T-helper 2 cell treated with Interferon-gamma antibody and Interleukin-4, amounts not matched to agents 5 μg/mL and 100 μg/mL, for 36 hours (primary cell): ENCODE data around the gene ITLN2.
"Not testable (repeated sequence)": the region's sequence is repeated elsewhere in the genome, so short reads cannot be mapped to it uniquely, and the experiment has no call there.

ENCODE experiments used
- DNase-seq: peaks from one replicate; pipeline ENCODE4 v3.0.0; 2021; ENCODE audit warnings: low spot score
- H3K27ac Mint-ChIP-seq: one replicate; pipeline ENCODE4 v1.8.0; 2021; ENCODE audit warnings: mild to moderate bottlenecking, mixed read lengths
- H3K27me3 Mint-ChIP-seq: one replicate; pipeline ENCODE4 v1.8.0; 2021; ENCODE audit warnings: low read depth, mixed read lengths
- H3K36me3 Mint-ChIP-seq: one replicate; pipeline ENCODE4 v1.8.0; 2021; ENCODE audit warnings: low read depth, mixed read lengths
- H3K4me1 Mint-ChIP-seq: one replicate; pipeline ENCODE4 v1.8.0; 2021; ENCODE audit warnings: low read depth, mixed read lengths
- H3K4me3 Mint-ChIP-seq: one replicate; pipeline ENCODE4 v1.8.0; 2022; ENCODE audit warnings: mild to moderate bottlenecking, moderate library complexity, mixed read lengths
- H3K9me3 Mint-ChIP-seq: one replicate; pipeline ENCODE4 v1.8.0; 2021; ENCODE audit warnings: mixed read lengths

Gene ITLN2

DNA sequence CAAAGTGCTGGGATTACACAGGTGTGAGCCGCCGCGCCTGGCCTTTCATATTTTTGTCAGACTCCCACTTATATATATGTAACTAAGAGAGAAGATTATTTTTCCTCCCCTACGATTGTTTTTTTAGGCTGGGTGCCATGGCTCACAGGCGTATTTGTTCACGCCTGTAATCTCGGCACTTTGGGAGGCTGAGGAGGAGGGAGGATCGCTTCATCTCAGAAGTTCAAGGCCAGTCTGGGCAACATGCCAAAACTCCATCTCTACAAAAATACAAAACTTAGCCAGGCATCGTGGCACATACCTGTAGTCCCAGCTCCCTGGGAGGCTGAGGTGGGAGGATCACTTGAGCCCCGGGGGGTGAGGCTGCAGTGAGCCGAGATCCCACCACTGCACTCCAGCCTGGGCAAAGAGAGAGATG, 23.9 kb upstream of the ITLN2 start:
- H3K4me1 Mint-ChIP-seq = peaks cover 5% of the 10 kb centered on the region
- H3K27ac Mint-ChIP-seq = no peak overlapping the region
- H3K9me3 Mint-ChIP-seq = no peaks in the 10 kb centered on the region
- no peak overlapping the region for H3K4me3 Mint-ChIP-seq
- DNase-seq = no peak
- peaks cover 38% of the 10 kb centered on the region for H3K27me3 Mint-ChIP-seq
- H3K36me3 Mint-ChIP-seq = no peaks in the 10 kb centered on the region

DNA sequence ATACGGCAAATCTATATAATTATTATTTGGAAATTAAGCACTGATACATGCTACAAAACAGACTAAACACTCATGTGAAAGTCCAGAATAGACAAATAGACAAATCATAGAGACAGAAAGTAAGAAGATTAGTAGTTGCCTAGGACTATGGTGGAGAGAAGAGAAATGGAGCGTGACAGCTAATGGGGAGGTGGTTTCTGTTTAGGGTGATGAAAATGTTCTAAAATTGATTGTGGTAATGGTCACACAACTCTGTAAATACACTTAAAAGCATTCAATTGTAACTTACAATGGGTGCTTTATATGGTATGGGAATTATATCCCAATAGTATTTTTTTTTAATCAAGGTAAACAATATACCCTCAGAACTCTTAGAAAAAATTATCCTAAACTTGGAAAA, 20.4 kb upstream of the ITLN2 start:
- Mint-ChIP-seq H3K4me1 (no peaks in the 10 kb centered on the region), H3K27ac (no peak overlapping the region), H3K27me3 (peaks cover 16% of the 10 kb centered on the region), H3K36me3 (no peaks in the 10 kb centered on the region), H3K4me3 (no peak overlapping the region), H3K9me3 (no peaks in the 10 kb centered on the region)
- no peak for DNase-seq

DNA sequence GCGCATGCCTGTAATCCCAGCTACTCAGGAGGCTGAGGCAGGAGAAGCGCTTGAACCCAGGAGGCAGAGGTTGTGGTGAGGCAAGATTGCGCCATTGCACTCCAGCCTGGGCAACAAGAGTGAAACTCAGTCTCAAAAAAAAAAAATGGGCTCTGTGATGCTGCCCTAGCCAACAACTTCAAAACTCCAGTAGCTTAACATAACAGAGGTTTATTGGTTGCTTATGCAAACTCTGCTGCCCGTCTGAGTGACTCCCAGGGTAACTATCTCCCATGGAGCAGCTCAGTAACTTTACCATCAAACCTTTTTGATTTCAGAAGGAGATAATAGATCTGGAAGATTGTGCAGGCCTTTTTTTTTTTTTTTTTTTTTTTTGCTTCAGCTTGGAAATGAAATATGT, 18.9 kb upstream of the ITLN2 start:
- H3K27ac Mint-ChIP-seq = no peak overlapping the region
- no peak for DNase-seq
- H3K4me3 Mint-ChIP-seq = no peak overlapping the region
- peaks cover 9% of the 10 kb centered on the region for H3K27me3 Mint-ChIP-seq
- H3K36me3 Mint-ChIP-seq = no peaks in the 10 kb centered on the region
- no peaks in the 10 kb centered on the region for H3K9me3 Mint-ChIP-seq
- no peaks in the 10 kb centered on the region for H3K4me1 Mint-ChIP-seq

DNA sequence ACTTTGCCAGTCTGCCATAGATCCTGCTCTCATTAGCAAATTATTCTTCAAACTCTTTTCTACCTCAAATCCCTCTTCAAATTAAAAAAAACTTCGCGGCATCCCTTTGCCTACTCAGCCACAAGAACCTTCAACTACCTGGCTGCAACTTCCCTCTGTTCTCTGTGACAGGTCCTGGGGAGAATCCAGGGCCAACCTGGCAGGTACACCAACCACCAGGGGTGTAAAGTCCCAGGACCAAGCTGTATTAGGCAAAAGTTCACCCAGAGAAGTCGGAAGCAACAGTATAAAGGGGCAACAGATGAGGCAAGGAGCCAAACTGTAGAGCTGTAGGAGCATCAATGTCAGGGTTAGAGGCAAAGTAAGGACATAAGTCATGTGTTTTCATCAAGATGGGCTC, 18.3 kb upstream of the ITLN2 start:
- Mint-ChIP-seq H3K27ac (no peak overlapping the region), H3K9me3 (no peaks in the 10 kb centered on the region), H3K36me3 (no peaks in the 10 kb centered on the region), H3K4me1 (no peaks in the 10 kb centered on the region), H3K27me3 (peaks cover 8% of the 10 kb centered on the region), H3K4me3 (no peak overlapping the region)
- no peak for DNase-seq

DNA sequence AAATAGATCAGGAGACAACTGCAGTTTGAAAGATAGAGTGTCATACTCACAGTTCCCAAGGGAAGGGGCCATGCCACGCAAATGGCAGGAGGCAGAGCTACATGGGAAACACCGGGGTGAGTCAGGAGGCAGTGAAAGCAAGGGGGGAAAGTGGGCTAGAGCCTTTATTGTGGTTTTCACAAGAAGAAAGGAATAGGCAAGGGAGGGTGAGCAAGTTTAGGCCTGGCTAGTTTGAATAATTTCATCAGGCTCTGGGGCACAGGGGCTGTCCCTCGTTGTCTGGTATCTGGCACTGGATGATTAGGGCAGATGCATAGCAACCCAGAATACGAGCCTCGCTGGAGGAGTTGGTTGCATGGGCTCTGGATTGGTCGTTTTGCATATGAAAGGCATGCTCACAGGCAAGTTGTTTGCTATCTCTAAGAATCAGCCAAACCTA, 17.0 kb upstream of the ITLN2 start:
- no peak for DNase-seq
- Mint-ChIP-seq H3K27me3 (peaks cover 12% of the 10 kb centered on the region), H3K9me3 (no peaks in the 10 kb centered on the region), H3K36me3 (peaks cover 1% of the 10 kb centered on the region), H3K4me3 (no peak overlapping the region), H3K4me1 (no peaks in the 10 kb centered on the region), H3K27ac (no peak overlapping the region)

DNA sequence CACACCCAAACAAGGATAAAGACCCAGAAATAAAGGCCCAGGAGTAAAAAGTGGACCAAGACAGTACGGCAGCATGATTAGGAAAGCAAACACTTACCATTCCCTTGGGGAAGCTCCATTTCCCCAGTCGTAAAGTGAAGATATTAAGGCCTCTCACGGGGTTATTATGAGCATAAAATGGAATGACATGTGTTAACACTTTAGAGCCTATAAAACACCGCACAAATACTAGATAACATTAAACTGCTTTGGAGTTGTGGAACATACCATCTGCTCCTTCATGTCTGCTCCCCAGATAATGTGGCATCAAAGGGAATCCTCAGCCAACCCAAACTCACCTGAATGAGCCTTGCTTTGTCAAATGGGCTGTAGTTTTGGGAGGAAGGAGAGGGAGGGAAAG, 8.9 kb upstream of the ITLN2 start:
- Mint-ChIP-seq H3K4me1 (no peaks in the 10 kb centered on the region), H3K4me3 (no peak overlapping the region), H3K36me3 (peaks cover 1% of the 10 kb centered on the region), H3K27me3 (peaks cover 7% of the 10 kb centered on the region), H3K27ac (no peak overlapping the region), H3K9me3 (no peaks in the 10 kb centered on the region)
- DNase-seq = no peak

DNA sequence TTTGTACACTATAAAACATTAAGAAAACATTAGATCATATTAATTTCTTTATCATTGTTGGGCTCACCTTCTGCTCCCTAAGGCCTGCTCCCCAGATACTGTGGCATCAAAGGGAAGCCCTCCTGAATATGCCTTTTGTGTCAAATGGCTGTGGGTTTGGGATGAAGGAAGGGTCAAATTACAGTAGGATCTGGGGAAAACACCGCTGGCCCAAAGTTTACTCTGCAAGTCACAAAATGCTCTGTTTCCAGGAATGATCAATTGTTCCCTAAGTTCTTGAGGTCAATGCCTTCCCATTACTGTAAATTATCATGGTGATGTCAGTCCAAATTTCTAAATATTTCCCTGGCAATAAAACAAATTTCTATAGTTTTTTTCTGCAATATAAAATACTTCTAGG, 6.8 kb upstream of the ITLN2 start:
- Mint-ChIP-seq H3K27ac (no peak overlapping the region), H3K36me3 (no peaks in the 10 kb centered on the region), H3K27me3 (peaks cover 10% of the 10 kb centered on the region), H3K9me3 (no peaks in the 10 kb centered on the region), H3K4me3 (no peak overlapping the region), H3K4me1 (no peaks in the 10 kb centered on the region)
- DNase-seq = no peak

DNA sequence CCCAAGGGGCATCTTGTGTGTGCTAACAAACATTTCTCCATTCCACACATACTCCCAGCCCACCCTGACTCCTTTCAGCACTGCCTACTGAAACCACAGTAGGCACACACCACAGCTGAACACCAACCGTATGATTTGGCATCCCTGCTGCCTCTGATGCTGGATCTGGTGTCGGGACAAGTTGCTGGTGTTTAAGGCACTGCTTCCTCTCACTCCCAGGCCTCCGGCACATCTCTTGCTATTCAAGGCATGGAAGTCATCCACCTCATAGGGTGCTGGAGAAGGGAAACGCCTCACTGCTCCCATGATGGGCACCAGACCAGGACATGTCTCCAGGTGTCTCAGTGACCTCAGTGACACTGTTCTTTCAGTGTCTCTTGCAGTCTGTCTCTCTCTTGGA, 2.4 kb upstream of the ITLN2 start:
- Mint-ChIP-seq H3K27me3 (peaks cover 10% of the 10 kb centered on the region), H3K36me3 (no peaks in the 10 kb centered on the region), H3K4me1 (peaks cover 4% of the 10 kb centered on the region), H3K4me3 (no peak overlapping the region), H3K9me3 (no peaks in the 10 kb centered on the region), H3K27ac (no peak overlapping the region)
- DNase-seq = no peak

DNA sequence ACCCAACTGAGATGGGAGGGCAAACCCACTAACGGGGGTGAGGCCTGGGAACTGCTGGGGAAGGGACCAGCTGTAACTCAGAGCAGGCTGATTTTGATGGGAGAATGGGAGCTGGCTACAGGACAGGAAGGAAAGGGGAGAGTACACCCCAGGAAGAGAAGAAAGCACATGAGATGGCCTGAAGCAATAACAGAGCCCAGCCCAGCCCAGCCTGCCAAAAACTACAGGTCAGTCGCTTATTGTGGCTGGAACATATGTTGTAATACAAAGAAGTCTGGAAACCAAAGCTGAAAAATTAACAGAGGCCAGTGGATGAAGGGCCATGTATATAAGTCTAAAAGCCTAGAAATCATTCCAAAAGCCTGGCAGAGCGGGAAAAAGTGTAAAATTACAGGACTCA, 1.6 kb downstream of the ITLN2 start:
- H3K4me1 Mint-ChIP-seq = peaks cover 10% of the 10 kb centered on the region
- no peaks in the 10 kb centered on the region for H3K9me3 Mint-ChIP-seq
- DNase-seq = no peak
- H3K27me3 Mint-ChIP-seq = peaks cover 8% of the 10 kb centered on the region
- H3K36me3 Mint-ChIP-seq = no peaks in the 10 kb centered on the region
- H3K4me3 Mint-ChIP-seq = no peak overlapping the region
- no peak overlapping the region for H3K27ac Mint-ChIP-seq

DNA sequence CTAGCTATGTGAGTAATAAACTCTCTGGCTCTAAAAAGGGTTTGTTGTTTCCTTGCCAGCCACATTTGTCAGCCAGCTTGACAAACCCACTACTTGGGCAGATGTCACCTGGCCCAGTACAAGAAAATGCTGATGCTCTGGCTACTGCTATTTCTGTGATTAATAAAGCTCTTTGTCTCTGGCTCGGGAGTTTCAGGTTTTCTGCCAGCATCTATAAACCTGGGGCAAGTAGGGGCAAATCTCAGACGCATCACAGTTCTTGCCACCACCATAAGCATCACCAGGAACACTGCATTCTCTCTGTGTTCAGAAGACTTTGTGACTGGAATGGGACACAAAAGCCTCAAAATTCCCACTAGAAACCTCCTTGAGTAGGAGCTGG, 2.5 kb downstream of the ITLN2 start:
- H3K4me1 Mint-ChIP-seq = peaks cover 10% of the 10 kb centered on the region
- no peak for DNase-seq
- peaks cover 5% of the 10 kb centered on the region for H3K27me3 Mint-ChIP-seq
- no peak overlapping the region for H3K4me3 Mint-ChIP-seq
- no peak overlapping the region for H3K27ac Mint-ChIP-seq
- no peaks in the 10 kb centered on the region for H3K36me3 Mint-ChIP-seq
- no peaks in the 10 kb centered on the region for H3K9me3 Mint-ChIP-seq

DNA sequence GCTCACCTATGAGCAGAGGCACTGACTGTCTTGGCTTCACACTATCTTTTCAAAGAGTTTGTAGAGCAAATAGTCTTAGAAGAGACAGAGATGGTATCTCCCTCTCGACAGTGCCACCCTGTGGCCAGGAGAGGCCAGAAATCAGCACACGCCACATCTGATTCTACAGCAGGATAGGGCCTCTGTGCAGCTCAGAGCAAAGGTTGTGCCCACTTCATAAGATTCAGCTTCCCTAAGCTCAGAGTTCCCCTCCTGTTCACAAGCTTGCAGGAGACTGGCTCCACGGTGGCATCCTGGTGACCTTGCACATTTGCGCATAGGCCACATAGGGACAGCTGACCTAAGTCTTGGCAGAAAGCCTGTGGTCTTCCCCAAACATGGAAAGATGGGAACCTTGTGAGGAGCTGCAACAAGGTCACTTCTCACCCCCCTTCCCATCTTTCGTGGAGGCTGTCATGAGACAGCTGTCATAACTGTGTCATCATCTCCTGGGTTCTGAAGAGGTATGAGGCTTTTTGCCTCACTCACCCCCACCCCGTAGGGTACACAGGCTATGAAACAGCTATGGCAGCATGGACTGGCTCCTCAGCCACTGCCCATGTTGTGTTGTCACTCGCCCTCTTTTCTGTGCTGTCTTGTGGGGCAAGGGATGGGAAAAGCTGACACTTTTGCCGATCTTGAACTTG, 3.0 kb downstream of the ITLN2 start:
- Mint-ChIP-seq H3K27ac (no peak overlapping the region), H3K4me3 (no peak overlapping the region)

DNA sequence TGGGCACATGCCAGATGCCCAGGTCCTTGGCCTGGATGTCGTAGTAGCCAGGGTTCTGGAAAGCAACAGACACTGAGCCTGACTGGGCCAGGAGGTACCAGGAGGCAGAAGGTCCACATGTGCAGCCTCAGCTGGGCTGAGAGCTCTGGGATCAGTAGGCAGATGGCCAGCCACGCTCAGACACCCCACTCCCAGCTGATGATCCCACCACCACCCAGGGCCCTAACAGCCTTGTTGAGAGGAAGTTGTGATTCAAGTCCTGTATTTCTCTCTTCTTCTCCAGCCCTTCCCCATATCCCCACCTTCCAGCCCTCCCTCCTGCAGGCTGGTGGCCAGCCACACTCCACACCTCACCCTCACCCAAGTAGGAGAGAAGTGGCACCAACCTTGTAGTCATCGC, 4.0 kb downstream of the ITLN2 start:
- no peak overlapping the region for H3K27ac Mint-ChIP-seq
- no peaks in the 10 kb centered on the region for H3K9me3 Mint-ChIP-seq
- DNase-seq = no peak
- peaks cover 2% of the 10 kb centered on the region for H3K27me3 Mint-ChIP-seq
- no peak overlapping the region for H3K4me3 Mint-ChIP-seq
- H3K36me3 Mint-ChIP-seq = no peaks in the 10 kb centered on the region
- peaks cover 10% of the 10 kb centered on the region for H3K4me1 Mint-ChIP-seq

More for the DNA sequence above, 3.0 kb downstream of the ITLN2 start:
- peak; percentile 42 for DNase-seq
- H3K36me3 Mint-ChIP-seq = no peaks in the 10 kb centered on the region
- no peaks in the 10 kb centered on the region for H3K9me3 Mint-ChIP-seq
- peaks cover 10% of the 10 kb centered on the region for H3K4me1 Mint-ChIP-seq
- H3K27me3 Mint-ChIP-seq = peaks cover 2% of the 10 kb centered on the region

DNA sequence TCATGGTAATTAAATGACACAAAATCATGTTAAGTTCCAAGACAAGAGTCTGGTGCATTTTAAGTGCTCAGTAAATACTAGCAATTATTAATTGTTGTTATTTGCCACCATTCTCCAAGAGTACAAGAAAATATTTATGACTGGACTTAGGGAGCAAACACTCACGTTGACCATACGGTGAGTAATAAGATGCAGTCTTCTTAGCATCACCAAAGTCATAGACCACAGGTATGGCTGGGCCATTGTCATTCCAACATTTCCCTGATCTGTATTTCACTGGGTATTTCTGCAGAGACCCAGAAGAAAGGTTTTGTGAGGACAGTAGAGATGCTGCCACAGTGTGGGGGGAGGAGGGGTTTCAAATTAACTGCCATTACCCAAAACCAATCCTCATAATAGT, 4.7 kb downstream of the ITLN2 start:
- Mint-ChIP-seq H3K9me3 (no peaks in the 10 kb centered on the region), H3K4me1 (peaks cover 10% of the 10 kb centered on the region), H3K36me3 (no peaks in the 10 kb centered on the region), H3K27ac (no peak overlapping the region), H3K4me3 (no peak overlapping the region), H3K27me3 (peaks cover 2% of the 10 kb centered on the region)
- DNase-seq = no peak

DNA sequence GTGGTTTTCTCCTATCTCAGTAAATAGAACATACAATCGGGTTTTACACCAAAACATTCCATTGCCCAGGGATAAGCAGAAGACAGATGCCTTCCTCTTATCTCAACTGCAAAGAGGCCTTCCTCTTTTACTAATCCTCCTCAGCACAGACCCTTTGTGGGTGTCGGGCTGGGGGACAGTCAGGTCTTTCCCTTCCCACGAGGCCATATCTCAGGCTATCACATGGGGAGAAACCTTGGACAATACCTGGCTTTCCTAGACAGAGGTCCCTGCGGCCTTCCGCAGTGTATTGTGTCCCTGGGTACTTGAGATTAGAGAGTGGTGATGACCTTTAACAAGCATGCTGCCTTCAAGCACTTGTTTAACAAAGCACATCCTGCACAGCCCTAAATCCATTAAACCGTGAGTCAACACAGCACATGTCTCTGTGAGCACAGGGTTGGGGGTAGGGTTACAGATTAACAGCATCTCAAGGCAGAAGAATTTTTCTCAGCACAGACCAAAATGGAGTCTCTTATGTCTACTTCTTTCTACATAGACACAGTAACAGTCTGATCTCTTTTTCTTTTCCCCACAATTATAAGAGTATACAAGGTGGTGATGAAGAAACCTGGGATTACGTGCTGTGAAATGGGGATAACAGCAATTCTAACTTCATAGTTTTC, 5.3 kb downstream of the ITLN2 start:
- H3K4me3 Mint-ChIP-seq, H3K27me3 Mint-ChIP-seq, H3K9me3 Mint-ChIP-seq, DNase-seq, H3K4me1 Mint-ChIP-seq, H3K27ac Mint-ChIP-seq, H3K36me3 Mint-ChIP-seq: not testable (repeated sequence)
